ENCODE data around the gene ZNRF1. TPM values are rescaled to one million over a fixed set of nuclear protein-coding genes. Genes with fewer than 3 reads are reported as not detected.
"Not testable (repeated sequence)": the region's sequence is repeated elsewhere in the genome, so short reads cannot be mapped to it uniquely, and the experiment has no call there.

ZNRF1 gene
- total RNA-seq, 2 experiments from 2014 or later, result 16.1 to 22.5 TPM

DNA sequence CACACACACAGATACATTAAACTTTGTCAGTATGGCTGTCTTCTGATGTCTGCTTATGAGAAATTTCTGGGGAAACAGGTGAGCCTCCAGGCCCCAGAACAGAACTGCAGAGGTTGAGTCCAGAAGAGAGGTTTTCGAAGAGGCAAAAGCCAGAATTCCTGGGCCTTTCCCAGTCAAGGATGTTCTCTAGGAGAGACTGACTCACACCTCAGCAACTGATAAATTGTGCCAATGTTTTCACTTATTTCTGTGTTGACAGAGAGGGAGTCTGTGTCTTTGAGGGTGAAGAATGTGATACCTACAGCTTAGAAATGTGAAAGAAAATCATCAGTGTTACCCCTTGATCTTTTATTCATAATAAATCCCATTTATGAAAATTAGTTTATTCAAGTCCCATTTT, 87.5 kb downstream of the ZNRF1 start:
- H3K4me1 Mint-ChIP-seq, result peaks cover 22% of the 10 kb centered on the region
- no peaks in the 10 kb centered on the region for H3K9me3 Mint-ChIP-seq (ENCODE audit: low read depth)
- CTCF ChIA-PET, result interaction anchor here (1.0 kb wide), 1 partner anchor 25 kb away, joined by 5 read pairs; no protein-coding TSS in a partner anchor
- no peak for DNase-seq
- H3K4me3 Mint-ChIP-seq, result no peak overlapping the region
- no peaks in the 10 kb centered on the region for H3K27me3 Mint-ChIP-seq
- H3K27ac Mint-ChIP-seq, result no peak overlapping the region
- peaks cover 6% of the 10 kb centered on the region for H3K36me3 Mint-ChIP-seq
- no peak for ATAC-seq

DNA sequence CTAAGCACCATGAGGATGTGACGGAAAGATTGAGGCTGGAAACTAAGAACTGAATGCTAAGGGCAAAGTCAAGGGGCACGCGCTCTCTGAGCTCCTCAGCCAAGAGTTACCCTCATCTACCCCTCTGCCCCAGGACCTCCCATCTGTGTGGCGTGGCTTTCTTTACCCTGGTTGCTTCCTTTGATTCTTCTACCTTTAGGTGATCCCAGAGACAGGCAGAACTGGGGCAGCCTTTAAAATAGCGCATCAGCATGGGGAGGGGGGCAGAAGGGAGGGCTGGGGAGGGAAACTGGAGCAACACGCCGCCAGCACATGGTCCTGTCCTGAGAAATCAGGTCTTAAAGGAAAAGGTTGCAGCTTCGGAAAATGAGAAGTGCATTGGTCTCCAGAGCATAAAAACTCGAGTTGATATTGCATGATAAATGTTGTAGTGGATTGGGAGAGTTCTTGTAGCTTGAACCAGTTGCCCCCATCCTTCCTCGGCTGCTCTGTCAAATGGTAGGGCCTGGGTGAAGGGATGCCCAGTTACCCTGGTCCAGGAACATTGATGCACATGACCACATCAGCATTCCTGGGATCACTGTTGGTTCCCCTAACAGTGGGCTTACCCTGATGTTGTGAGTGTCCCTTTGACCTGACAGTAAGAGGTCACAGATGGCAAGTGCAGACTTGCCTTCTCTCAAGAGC, 88.0 kb downstream of the ZNRF1 start:
- Mint-ChIP-seq H3K27me3 (no peaks in the 10 kb centered on the region), H3K27ac (no peak overlapping the region), H3K4me1 (peaks cover 20% of the 10 kb centered on the region), H3K9me3 (ENCODE audit: low read depth) (no peaks in the 10 kb centered on the region), H3K4me3 (no peak overlapping the region), H3K36me3 (peaks cover 6% of the 10 kb centered on the region)
- ATAC-seq (no peak), DNase-seq (no peak)
- CTCF ChIA-PET, result interaction anchor here (0.6 to 1.1 kb wide), 3 partner anchors 12 to 24 kb away, joined by 3 to 5 read pairs (median 3); no protein-coding TSS in a partner anchor

DNA sequence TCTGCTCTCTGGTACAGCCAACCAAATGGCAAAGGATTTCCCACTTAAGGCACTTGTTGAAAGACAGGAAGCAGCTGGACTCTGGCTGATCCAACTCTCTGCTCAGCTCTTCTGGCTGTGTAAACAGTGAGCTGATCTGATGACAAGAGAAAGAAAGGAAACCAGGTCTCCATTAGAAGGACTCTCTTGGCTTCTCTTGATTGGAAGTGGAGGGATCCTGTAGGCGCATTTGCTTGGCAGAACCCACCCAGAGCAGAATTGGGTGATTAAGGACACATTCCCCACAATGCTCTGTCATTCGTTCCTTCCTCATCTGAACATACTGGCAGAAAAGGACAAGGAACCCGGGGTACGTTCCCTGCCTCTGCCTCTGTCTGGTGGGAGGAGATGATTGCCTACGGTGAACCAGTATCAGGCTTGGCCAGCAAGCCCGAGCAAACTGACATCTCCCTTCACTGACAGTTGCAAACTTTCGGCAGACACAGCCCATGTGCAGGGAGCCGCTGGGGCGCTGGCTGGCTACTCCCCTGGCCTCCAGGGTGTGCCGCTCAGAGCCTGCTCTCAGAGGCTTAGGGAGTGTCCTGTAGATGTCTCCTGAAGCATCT, 88.7 kb downstream of the ZNRF1 start:
- no peaks in the 10 kb centered on the region for H3K9me3 Mint-ChIP-seq (ENCODE audit: low read depth)
- CTCF ChIA-PET, result interaction anchor here (0.6 to 1.1 kb wide), 2 partner anchors 11 to 24 kb away, joined by 3 read pairs; no protein-coding TSS in a partner anchor
- no peak for DNase-seq
- H3K27ac Mint-ChIP-seq, result no peak overlapping the region
- no peak overlapping the region for H3K4me3 Mint-ChIP-seq
- ATAC-seq, result no peak
- peaks cover 20% of the 10 kb centered on the region for H3K4me1 Mint-ChIP-seq
- H3K27me3 Mint-ChIP-seq, result no peaks in the 10 kb centered on the region
- peaks cover 4% of the 10 kb centered on the region for H3K36me3 Mint-ChIP-seq

DNA sequence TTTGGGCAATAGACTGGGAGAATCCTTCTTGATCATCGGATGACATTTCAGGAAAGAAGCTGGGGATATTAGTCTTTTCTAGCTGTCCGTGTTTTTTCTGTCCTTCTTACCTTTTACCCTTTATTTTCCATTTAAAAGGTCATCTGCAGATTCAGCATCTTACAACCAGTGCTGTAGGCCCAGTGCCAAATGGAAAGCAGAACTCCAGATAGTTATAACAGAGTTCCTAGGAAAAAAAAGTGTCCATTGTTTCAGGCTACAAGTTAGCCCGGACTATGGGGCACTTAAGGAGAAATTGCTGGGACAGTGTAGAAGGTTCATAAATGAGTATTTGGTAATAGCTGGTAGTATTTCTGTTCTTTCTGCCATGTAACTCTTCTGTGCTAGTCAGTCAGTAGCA, 89.4 kb downstream of the ZNRF1 start:
- Mint-ChIP-seq H3K4me3 (no peak overlapping the region), H3K27me3 (no peaks in the 10 kb centered on the region), H3K9me3 (ENCODE audit: low read depth) (no peaks in the 10 kb centered on the region), H3K36me3 (peaks cover 4% of the 10 kb centered on the region), H3K4me1 (peaks cover 20% of the 10 kb centered on the region), H3K27ac (no peak overlapping the region)
- CTCF ChIA-PET, result interaction anchor here (1.1 kb wide), 2 partner anchors 10 to 18 kb away, joined by 3 read pairs; no protein-coding TSS in a partner anchor
- DNase-seq (no peak), ATAC-seq (no peak)

DNA sequence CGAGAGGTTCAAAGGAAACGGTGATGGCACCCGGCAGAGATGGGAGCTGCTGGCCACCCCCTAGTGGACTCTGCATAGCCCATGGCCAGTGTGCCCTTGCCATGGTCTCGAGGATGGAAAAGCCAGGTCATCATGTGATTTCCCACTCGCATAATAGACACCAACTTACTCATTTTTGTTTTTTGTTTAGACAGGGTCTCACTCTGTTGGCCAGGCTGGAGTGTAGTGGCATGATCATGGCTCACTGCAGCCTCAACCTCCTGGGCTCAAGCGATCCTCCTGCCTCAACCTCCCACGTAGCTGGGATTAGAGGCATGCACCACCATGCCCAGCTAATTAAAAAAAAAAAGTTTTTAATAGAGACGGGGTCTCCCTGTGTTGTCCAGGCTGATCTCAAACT, 90.1 kb downstream of the ZNRF1 start:
- ATAC-seq (no peak), DNase-seq (no peak)
- H3K27me3 Mint-ChIP-seq, result no peaks in the 10 kb centered on the region

DNA sequence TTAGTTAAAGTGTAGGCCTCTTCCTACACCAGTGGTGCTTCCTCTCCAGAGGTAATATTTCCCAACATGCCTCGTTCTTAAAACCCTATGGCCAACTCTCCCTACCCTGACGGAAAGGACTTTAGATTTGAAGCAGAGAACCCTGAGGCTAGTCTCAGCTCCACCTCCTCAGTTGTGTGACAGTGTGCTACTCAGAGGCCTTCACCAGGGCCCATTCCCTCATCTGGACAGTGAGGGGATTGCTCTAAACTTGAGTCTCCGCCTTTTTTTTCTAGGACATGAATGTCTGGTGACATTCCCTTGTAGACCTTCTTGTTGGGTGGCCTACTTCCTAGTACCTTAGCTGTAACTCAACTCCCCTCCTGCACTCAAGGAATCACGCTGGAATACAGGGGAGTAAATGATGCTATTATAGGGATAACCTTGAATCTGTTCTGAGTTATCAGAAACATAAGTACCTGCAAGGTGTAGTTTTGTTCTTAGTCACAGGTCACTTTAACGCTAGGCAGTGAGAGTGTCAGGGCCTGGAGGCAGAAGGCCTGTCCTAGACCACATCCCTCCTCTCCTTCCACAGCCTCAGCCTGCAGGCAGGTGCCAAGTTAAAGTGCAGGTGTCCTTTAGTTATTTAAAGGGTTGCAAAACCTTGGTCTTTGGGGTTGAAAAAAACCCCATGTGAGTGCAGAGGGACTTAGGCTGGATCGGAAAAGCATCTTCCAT, 90.8 kb downstream of the ZNRF1 start:
- ATAC-seq (no peak), DNase-seq (no peak)
- peaks cover 20% of the 10 kb centered on the region for H3K4me1 Mint-ChIP-seq
- H3K4me3 Mint-ChIP-seq, result no peak overlapping the region
- H3K9me3 Mint-ChIP-seq (ENCODE audit: low read depth), result no peaks in the 10 kb centered on the region
- no peaks in the 10 kb centered on the region for H3K27me3 Mint-ChIP-seq
- CTCF ChIA-PET, result interaction anchor here (1.0 to 1.4 kb wide), 3 partner anchors 10 to 21 kb away, joined by 3 to 4 read pairs (median 3); no protein-coding TSS in a partner anchor
- no peak overlapping the region for H3K27ac Mint-ChIP-seq
- H3K36me3 Mint-ChIP-seq, result peaks cover 2% of the 10 kb centered on the region

More for the DNA sequence above, 90.1 kb downstream of the ZNRF1 start:
- CTCF ChIA-PET, result interaction anchor here (1.0 to 1.4 kb wide), 3 partner anchors 10 to 22 kb away, joined by 3 to 4 read pairs (median 3); no protein-coding TSS in a partner anchor
- Mint-ChIP-seq H3K36me3 (peaks cover 2% of the 10 kb centered on the region), H3K4me1 (peaks cover 20% of the 10 kb centered on the region), H3K4me3 (no peak overlapping the region), H3K9me3 (ENCODE audit: low read depth) (no peaks in the 10 kb centered on the region), H3K27ac (no peak overlapping the region)

DNA sequence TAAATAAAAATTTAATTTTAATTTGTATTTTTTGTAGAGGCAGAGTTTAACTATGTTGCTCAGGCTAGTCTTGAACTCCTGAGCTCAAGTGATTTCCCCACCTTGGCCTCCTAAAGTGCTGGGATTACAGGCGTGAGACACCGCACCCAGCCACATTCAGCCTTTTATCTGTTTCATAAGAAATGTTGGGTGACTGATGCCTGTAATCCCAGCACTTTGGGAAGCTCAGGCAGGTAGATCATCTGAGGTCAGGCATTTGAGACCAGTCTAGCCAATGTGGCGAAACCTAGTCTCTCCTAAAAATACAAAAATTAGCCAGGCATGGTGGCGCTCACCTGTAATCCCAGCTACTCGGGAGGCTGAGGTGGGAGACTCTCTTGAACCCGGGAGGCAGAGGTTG, 92.1 kb downstream of the ZNRF1 start:
- not testable (repeated sequence) for H3K27ac Mint-ChIP-seq

DNA sequence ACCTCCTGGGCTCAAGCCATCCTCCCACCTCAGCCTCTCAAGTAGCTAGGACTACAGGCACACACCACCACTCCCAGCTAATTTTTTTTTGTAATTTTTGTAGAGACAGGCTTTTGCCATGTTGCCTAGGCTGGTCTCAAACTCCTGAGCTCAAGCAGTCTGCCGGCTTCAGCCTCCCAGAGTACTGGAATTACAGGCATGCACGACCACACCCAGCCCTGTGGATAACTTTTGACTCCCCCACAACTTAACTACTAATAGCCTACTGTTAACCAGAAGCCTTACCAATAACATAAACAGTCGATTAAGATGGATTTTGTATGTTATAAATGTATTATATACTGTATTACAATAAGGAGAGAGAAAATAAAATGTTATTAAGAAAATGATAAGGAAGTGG, 92.8 kb downstream of the ZNRF1 start:
- H3K4me3 Mint-ChIP-seq; DNase-seq; CTCF ChIA-PET; H3K27me3 Mint-ChIP-seq; H3K27ac Mint-ChIP-seq; H3K36me3 Mint-ChIP-seq; ATAC-seq; H3K9me3 Mint-ChIP-seq (ENCODE audit: low read depth): not testable (repeated sequence)
- H3K4me1 Mint-ChIP-seq, result peaks cover 21% of the 10 kb centered on the region

More for the DNA sequence above, 92.1 kb downstream of the ZNRF1 start:
- ATAC-seq; DNase-seq; H3K4me3 Mint-ChIP-seq; H3K9me3 Mint-ChIP-seq (ENCODE audit: low read depth); H3K36me3 Mint-ChIP-seq; H3K27me3 Mint-ChIP-seq; CTCF ChIA-PET: not testable (repeated sequence)
- peaks cover 20% of the 10 kb centered on the region for H3K4me1 Mint-ChIP-seq

DNA sequence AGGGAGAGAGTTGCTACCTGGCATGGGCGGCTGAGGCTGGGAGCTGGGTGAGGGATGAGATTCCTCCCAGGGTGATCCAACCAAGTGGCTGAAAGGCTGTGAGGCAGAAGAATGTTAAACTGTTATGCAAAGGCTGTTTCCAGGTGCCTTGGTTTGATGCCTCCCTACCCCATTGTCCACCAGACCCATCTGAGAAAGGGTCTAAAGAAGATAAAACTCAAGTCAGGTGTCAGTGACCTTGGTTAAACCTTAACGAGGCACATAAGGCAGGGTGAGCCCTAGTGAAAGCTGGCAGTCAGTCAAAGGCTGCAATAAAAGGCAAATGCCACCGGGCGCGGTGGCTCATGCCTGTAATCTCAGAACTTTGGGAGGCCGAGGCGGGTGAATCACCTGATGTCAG, 94.0 kb downstream of the ZNRF1 start:
- no peak for DNase-seq
- CTCF ChIA-PET, result no interaction called here
- H3K36me3 Mint-ChIP-seq, result no peaks in the 10 kb centered on the region
- no peaks in the 10 kb centered on the region for H3K9me3 Mint-ChIP-seq (ENCODE audit: low read depth)
- ATAC-seq, result no peak
- no peak overlapping the region for H3K27ac Mint-ChIP-seq
- no peak overlapping the region for H3K4me3 Mint-ChIP-seq
- H3K4me1 Mint-ChIP-seq, result peaks cover 22% of the 10 kb centered on the region
- H3K27me3 Mint-ChIP-seq, result no peaks in the 10 kb centered on the region

DNA sequence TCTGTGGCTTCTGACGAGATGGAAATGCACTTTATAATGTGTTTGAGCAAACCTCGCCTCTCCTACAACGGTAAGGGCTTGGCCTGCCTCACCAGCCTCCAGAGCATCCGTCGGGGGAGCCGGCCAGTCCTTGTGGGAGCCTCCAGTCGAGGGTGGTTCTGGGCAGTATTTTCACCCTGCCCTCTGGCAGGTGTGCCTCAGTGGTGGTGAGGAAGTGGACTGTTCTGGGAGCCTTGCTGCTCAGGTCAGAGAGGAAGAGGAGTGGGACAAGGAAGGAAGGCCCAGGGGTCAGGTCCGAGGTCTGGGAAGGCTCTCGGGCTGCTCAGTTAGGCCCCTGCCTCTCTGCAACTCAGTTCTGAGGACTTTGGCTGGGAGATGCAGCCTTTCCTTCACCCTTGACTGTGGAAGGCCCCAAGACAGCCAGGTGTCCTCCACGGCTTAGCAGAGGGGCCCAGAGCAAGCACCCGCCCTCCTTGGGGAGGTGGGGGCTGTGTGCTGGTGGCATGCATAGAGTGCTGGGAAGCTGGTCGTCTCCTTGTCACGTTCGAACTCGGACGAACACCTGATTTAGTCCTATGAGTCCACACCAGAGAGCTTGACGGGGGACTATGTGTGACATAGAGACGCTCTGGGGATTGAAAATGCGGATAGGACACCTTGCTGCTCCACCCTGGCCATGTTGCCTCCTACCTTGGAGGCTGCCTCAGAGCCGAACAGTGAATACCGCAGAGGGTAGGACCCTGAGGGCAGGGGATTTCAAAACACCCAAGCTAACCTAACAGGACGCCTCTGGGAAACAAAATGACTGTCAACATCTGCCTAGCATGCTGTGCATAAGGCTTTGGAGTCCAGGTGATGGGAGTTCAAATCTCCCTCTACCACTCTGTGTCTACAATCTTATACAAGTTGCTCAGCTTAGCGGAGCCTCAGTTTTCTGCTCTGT, 95.0 kb downstream of the ZNRF1 start:
- peaks cover 28% of the 10 kb centered on the region for H3K4me1 Mint-ChIP-seq
- H3K4me3 Mint-ChIP-seq, result no peak overlapping the region
- DNase-seq (no peak), ATAC-seq (no peak)
- no peaks in the 10 kb centered on the region for H3K36me3 Mint-ChIP-seq
- no peak overlapping the region for H3K27ac Mint-ChIP-seq
- no peaks in the 10 kb centered on the region for H3K9me3 Mint-ChIP-seq (ENCODE audit: low read depth)
- H3K27me3 Mint-ChIP-seq, result no peaks in the 10 kb centered on the region
- CTCF ChIA-PET, result no interaction called here

DNA sequence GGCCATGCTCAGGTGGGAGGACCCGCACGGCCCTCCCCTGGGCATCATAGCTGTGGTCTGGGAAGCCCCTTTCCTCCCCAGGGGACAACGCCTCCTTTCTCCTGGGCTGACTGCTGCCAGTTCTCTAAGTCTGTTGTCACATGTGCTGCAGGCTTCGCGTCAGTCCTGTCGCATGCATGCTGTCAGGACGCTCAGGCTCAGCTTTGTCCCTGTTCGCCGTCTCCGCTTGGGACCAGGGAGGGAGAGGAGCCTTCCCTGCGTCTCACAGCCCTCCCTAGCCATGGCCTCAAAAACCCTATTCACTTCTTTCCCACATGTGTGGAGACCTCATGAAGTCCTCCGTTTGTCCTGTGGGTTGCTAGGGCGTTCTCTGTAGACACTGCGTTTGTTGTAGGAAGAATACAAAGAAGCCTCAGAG, 96.4 kb downstream of the ZNRF1 start:
- CTCF ChIA-PET, result no interaction called here
- no peak for ATAC-seq
- H3K4me3 Mint-ChIP-seq, result no peak overlapping the region
- DNase-seq, result no peak
- H3K9me3 Mint-ChIP-seq (ENCODE audit: low read depth), result no peaks in the 10 kb centered on the region
- H3K27ac Mint-ChIP-seq, result no peak overlapping the region
- H3K27me3 Mint-ChIP-seq, result no peaks in the 10 kb centered on the region
- peaks cover 33% of the 10 kb centered on the region for H3K4me1 Mint-ChIP-seq
- H3K36me3 Mint-ChIP-seq, result no peaks in the 10 kb centered on the region

DNA sequence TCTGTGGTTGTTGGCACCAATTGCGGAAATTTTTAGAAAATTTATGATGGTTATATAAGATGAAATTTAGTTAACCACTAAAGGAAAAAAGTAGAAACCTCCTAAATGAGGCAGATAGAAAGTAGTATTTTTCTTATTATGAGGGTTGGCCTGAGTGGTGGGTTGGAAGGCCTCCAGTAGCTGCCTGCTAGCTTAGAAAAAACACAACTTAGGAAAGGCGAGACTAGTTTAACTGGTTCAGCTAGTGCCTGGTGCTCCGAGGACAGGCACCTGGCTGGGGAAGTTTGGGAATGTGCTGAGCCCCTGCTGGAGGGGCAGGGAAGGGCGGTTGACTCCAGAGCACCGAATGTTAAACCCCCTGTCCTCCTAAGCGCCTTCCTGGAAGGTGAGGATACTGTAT, 97.8 kb downstream of the ZNRF1 start:
- DNase-seq (no peak), ATAC-seq (no peak)
- Mint-ChIP-seq H3K36me3 (peaks cover 1% of the 10 kb centered on the region), H3K4me1 (peaks cover 44% of the 10 kb centered on the region), H3K4me3 (no peak overlapping the region), H3K27ac (no peak overlapping the region), H3K9me3 (ENCODE audit: low read depth) (no peaks in the 10 kb centered on the region), H3K27me3 (no peaks in the 10 kb centered on the region)
- CTCF ChIA-PET, result interaction anchor here (0.9 to 7.0 kb wide), 5 partner anchors 14 to 63 kb away, joined by 3 to 59 read pairs (median 9); no protein-coding TSS in a partner anchor

All from activated CD8-positive, alpha-beta memory T cell treated with anti-CD3 and anti-CD28 coated beads, Interleukin-2, amount 10 ng/mL, durations not matched to agents 7 days and 5 days (primary cell).